Testis (tissue), 3 donors: ENCODE data around the gene NLGN1. TPM values are rescaled to one million over a fixed set of nuclear protein-coding genes. Genes with fewer than 3 reads are reported as not detected.

Experiments used
- DNase-seq: peaks from one replicate; pipeline ENCODE4 v3.0.0-alpha.2; 2019
- H3K27ac ChIP-seq, 2 donors: fragments of 200-600 bp; sonication (generic); one replicate each; pipeline ENCODE4 v1.5.1; 2019
- H3K27me3 ChIP-seq: fragments of 200-600 bp; sonication (generic); one replicate; pipeline ENCODE4 v1.5.1; 2019
- H3K36me3 ChIP-seq: fragments of 200-600 bp; sonication (generic); one replicate; pipeline ENCODE4 v1.5.1; 2017; ENCODE audit warnings: low read depth; ENCODE audit errors: missing control alignments
- H3K4me1 ChIP-seq: fragments of 200-600 bp; sonication (generic); one replicate; pipeline ENCODE4 v1.5.1; 2019
- H3K4me3 ChIP-seq, 2 donors: fragments of 200-600 bp; sonication (generic); one replicate each; pipeline ENCODE4 v1.5.1; 2017 to 2019
- H3K9me3 ChIP-seq: fragments of 200-600 bp; sonication (generic); one replicate; pipeline ENCODE4 v1.5.1; 2017
- POLR2A ChIP-seq: fragments of 450-650 bp; IDR thresholded peaks from one replicate; pipeline ENCODE4 v1.6.1; 2017; ENCODE audit warnings: antibody characterized with exemption, mild to moderate bottlenecking, moderate library complexity
- WGBS, 2 donors: methylation state at CpG; one replicate each; pipeline ENCODE4 v1.1.5; 2018; 5-methylcytosine and 5-hydroxymethylcytosine counted together
- intact Hi-C: fragments of 100-400 bp; cut with DNase I; formaldehyde crosslinking; loops from one replicate; pipeline ENCODE4 v1.15.1; 2023; ENCODE audit warnings: low total_unique reads
- polyA plus RNA-seq: library from polyadenylated mRNA; stranded (reverse); fragments of 350-450 nt; fragmentation: Illumina TruSeq; extraction: RNeasy Lipid Tissue Mini Kit (QIAGEN cat#74804); gene quantifications from one replicate; pipeline ENCODE4 v1.2.3, GENCODE V29; 2014; ENCODE audit warnings: low read depth, low replicate concordance; ENCODE audit not compliant: insufficient read depth
- total RNA-seq, 2 donors: library from RNA; depleted of rRNA; stranded (reverse); fragments of >200 nt; gene quantifications; one replicate each; pipeline ENCODE4 v1.2.3, GENCODE V29; 2016
- TF ChIP-seq, protein P1 (sequence below), 3 experiments: fragments of 450-650 bp in 2 of 3; fragments of 200-600 bp in 1 of 3; sonication (generic) in 1 of 3; IDR thresholded peaks; one replicate each; pipeline ENCODE4 v1.5.1; 2016 to 2019; ENCODE audit warnings: antibody characterized with exemption in 3 of 3, mild to moderate bottlenecking in 2 of 3, moderate library complexity in 1 of 3

NLGN1 gene
- total and polyA plus RNA-seq, 3 donors from 2014 or later, result 10.6 to 19.2 (median 15.5) TPM

DNA sequence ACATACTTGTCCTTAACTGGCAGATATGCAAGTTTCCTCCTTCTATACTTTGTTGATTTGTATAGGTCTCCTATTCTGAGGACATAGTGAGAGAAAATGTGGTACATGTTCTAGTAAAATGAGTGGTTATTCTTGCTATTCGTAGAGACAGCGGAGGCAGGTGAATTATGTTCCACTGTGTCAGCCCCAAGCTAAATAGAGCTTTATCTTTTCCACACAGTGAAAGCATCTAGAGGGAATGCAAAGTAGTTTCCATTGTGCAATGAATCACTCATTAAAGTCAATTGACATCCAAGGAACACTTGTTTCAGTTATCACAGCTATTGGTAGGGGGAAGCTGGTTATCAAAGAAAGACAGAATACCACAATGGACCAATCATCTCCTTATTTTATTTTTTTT lies 262.4 kb downstream of the NLGN1 start:
- 59 to 66% methylated on average over 2 of the region's 2 CpGs for WGBS, 2 donors
- intact Hi-C loops, result no loop called here
- no peaks in the 10 kb centered on the region for H3K9me3 ChIP-seq
- no peaks in the 10 kb centered on the region for H3K4me1 ChIP-seq
- H3K4me3 ChIP-seq, result no peak overlapping the region
- TF ChIP-seq, protein P1, sequence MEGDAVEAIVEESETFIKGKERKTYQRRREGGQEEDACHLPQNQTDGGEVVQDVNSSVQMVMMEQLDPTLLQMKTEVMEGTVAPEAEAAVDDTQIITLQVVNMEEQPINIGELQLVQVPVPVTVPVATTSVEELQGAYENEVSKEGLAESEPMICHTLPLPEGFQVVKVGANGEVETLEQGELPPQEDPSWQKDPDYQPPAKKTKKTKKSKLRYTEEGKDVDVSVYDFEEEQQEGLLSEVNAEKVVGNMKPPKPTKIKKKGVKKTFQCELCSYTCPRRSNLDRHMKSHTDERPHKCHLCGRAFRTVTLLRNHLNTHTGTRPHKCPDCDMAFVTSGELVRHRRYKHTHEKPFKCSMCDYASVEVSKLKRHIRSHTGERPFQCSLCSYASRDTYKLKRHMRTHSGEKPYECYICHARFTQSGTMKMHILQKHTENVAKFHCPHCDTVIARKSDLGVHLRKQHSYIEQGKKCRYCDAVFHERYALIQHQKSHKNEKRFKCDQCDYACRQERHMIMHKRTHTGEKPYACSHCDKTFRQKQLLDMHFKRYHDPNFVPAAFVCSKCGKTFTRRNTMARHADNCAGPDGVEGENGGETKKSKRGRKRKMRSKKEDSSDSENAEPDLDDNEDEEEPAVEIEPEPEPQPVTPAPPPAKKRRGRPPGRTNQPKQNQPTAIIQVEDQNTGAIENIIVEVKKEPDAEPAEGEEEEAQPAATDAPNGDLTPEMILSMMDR (IDR thresholded peaks at IDR 0.05), result no peak
- TF ChIP-seq POLR2A, result no peak
- H3K27ac ChIP-seq, result no peak overlapping the region
- H3K27me3 ChIP-seq, result no peaks in the 10 kb centered on the region
- no peak for DNase-seq
- H3K36me3 ChIP-seq, result no peaks in the 10 kb centered on the region

DNA sequence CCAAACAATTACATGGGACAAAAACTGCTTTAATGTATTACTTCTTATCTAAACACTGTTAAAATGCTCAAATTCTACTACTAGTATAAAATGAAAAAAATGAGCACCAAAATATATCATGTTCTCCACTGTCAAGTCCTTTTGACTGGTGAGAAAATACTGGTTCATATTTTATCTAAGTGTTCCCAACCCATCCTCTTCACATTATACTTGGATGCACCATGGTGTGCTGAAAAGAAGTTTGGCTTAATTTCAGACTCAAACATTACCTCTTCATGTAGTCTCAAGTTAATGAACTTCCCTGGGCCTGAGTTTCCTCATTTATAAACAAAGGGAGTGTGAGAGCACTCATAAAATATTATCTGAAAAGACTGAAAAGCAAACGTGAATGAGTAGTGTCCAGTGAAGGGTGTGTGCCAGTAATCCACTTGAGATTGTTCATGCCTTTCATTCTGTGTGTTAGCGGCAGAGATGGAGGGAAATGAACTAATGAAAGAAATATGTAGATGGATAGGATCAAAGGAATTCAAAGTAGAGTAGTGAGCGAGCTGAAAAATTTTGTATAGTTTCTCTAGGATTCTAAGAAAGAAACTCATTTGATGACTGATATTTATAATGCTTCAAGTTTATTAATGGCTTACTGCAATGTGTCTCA lies 263.2 kb downstream of the NLGN1 start:
- Histone ChIP-seq H3K4me1 (no peaks in the 10 kb centered on the region), H3K27me3 (no peaks in the 10 kb centered on the region), H3K36me3 (no peaks in the 10 kb centered on the region), H3K9me3 (no peaks in the 10 kb centered on the region), H3K27ac (no peak overlapping the region), H3K4me3 (no peak overlapping the region)
- TF ChIP-seq, protein P1 (IDR thresholded peaks at IDR 0.05), result no peak
- no peak for TF ChIP-seq POLR2A
- no peak for DNase-seq
- 75 to 79% methylated on average over 3 of the region's 3 CpGs for WGBS, 2 donors
- intact Hi-C loops, result no loop called here

DNA sequence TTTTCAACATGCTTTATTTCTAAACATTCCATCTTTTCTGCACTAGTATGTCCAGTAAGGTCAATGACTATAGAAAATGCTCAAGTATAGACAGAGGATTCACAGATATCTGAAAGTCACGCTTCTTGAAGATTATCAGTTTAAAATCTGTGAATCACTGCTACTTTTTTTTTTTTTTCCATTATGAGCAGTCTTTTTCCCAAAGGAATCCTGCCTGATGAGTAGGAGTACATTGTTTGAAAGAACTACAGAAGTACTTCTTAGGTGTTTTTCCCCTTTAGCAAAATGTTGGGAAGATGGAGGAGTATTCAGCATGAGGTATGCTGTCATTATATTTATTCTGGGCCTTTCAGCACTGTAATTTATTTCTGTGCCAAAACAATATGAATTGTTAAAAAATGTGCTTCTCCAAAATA lies 266.2 kb downstream of the NLGN1 start:
- H3K27me3 ChIP-seq, result no peaks in the 10 kb centered on the region
- intact Hi-C loops, result no loop called here
- no peak for DNase-seq
- no peaks in the 10 kb centered on the region for H3K4me1 ChIP-seq
- no peak for TF ChIP-seq POLR2A
- TF ChIP-seq, protein P1 (IDR thresholded peaks at IDR 0.05), result no peak
- no peaks in the 10 kb centered on the region for H3K36me3 ChIP-seq
- H3K9me3 ChIP-seq, result no peaks in the 10 kb centered on the region
- WGBS, 2 donors, result 49 to 62% methylated on average over 1 of the region's 1 CpG
- H3K27ac ChIP-seq, result no peak overlapping the region
- H3K4me3 ChIP-seq, result no peak overlapping the region

DNA sequence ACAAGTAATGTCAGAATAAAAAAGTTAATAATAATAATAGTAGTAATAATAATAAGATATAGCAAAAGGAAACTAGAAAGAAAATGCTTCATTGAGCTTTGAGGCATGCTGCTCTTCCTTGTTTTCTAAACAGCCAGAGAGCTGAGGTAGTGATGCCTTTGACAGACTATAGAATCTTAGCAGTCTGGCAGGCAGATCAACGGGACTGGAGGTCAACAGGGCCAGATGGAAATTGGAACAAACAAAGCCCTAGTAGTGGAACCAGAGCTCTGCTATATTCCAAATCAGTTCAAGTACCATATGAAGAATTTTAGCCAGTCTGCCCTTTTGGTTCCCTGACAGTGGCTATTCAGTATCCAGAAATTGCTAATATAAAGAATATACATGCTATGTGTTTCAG lies 278.6 kb downstream of the NLGN1 start:
- 64 to 73% methylated on average over 1 of the region's 1 CpG for WGBS, 2 donors
- H3K27me3 ChIP-seq, result no peaks in the 10 kb centered on the region
- no peaks in the 10 kb centered on the region for H3K9me3 ChIP-seq
- no peak for TF ChIP-seq POLR2A
- TF ChIP-seq, protein P1 (IDR thresholded peaks at IDR 0.05), result no peak
- H3K27ac ChIP-seq, result no peak overlapping the region
- DNase-seq, result no peak
- intact Hi-C loops, result no loop called here
- no peaks in the 10 kb centered on the region for H3K4me1 ChIP-seq
- no peaks in the 10 kb centered on the region for H3K36me3 ChIP-seq
- no peak overlapping the region for H3K4me3 ChIP-seq

DNA sequence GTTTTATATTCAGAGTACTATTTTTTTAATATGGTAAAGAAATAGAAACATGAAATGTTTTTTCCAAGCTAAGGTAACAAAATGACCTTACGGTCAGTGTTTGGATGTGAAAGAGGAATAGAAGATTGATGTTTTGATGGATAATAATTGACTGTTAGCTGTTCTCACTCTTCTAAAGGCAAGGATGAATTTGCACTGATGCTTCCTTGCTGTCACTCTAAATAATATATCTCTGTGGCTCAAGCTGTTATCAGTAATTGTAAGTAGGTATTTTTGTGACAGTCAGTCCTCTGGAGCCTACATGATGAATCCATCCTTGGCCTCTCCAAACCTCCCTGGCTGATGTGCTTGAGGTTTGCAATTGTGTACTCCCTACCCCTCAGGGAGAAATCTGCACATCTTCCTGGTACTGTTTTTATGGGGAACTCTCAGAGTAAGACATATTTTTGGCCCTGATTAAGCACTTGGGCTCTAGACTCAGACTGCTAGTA lies 283.7 kb downstream of the NLGN1 start:
- TF ChIP-seq POLR2A, result no peak
- TF ChIP-seq, protein P1 (IDR thresholded peaks at IDR 0.05), result no peak
- Histone ChIP-seq H3K27ac (peak overlapping the region in 1 of 2 donors; percentile 19), H3K4me1 (no peaks in the 10 kb centered on the region), H3K36me3 (no peaks in the 10 kb centered on the region), H3K27me3 (no peaks in the 10 kb centered on the region), H3K9me3 (no peaks in the 10 kb centered on the region), H3K4me3 (no peak overlapping the region)
- DNase-seq, result no peak
- 73 to 84% methylated on average over 1 of the region's 1 CpG for WGBS, 2 donors
- intact Hi-C loops, result no loop called here
